ENCODE data around the gene HES7.
"Not testable (repeated sequence)": the region's sequence is repeated elsewhere in the genome, so short reads cannot be mapped to it uniquely, and the experiment has no call there.

HES7 gene

DNA sequence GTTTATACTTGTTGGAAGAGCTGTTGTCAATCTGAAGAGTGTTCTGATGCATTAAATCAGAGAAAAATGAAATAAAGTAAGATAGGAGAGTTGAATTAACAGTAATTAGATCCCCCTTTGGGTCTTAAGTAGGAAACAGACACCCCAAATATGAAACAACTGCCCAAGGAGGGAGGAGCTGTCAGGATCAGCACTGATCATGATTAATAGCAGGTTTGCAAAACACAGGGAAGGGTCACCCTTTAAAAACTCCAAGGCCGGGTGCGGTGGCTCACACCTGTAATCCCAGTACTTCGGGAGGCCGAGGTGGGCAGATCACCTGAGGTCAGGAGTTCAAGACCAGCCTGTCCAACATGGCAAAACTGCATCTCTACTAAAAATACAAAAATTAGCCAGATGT is 16.9 kb downstream of the HES7 start:
- DNase-seq (ENCODE audit: insufficient read length, low spot score); FAIRE-seq: not testable (repeated sequence)

DNA sequence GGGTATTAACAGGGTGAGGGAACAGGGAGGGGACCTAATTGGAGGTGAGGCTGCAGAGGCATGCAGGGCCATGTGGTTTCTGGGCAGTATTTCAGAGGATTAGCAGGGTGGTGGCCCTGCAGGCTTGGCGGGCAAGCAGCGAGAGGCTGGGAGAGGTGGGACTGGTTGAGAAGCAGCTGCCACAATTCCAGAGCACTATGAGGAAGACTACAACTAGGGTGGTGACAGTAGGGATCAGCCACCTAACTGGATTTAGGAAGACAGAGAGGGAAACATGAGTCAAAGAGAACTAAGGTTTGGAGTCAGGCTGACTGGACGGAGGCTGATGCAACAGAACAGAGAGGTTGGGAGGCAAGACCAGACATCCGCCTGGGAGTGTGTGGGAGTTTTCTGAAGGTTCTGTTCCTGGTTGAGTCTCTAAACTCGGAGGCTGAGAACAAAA is 17.9 kb downstream of the HES7 start:
- DNase-seq (ENCODE audit: insufficient read length, low spot score) = no peak
- peak; percentile 4 for FAIRE-seq

DNA sequence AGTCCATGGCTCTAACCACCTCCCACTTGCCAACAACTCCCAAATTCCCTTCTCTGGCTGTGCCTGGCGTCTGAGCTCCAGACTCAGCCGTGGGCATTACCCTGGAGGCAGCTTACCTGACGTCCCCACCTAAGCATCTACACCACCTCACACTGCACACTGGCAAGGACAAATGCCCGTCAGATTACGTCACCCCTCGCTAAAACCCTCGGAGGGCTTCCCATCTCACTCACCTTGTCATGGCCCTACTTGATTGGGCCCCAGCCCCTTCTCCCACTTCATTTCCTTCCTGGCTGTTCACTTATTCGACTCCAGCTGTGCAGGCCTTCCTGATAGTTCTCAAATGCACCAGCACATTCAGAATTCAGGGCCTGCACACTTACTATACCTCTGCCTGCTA is 19.0 kb downstream of the HES7 start:
- DNase-seq (ENCODE audit: insufficient read length, low spot score) = no peak
- FAIRE-seq = no peak

DNA sequence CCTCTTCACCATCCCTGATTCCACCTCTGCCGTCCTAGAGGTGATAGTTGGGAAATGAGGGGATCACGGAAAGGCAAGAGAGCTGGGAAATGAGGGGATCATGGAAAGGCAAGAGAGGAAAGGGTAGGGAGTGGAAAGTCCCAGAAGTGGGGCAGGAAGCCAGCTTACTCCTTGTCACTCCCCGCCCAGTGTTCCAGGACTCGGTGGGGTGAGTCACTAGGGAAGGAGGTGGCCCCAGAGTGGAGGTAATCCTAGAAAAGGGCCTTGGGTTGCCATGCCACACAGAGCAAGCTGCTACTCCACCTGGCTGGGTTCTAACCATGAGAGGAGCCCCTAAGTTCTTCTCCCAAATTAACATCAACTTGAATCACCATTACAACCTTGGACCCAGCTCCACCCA is 20.4 kb downstream of the HES7 start:
- no peak for DNase-seq (ENCODE audit: insufficient read length, low spot score)

DNA sequence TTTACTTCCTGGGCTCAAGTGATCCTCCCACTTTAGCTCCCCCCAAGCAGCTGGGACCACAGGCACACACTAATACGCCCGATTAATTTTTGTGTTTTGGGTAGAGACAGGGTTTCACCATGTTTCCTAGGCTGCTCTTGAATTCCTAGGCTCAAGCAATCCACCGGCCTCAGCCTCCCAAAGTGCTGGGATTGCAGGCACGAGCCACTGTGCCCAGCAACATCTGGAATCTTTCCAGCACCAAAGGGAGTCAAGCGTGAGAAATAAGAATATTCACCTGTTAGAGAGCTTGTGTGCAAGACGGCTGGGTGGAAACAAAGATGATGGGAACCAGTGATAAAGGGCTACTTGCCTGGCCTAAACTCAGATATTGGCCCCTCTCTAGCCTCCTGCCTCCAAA is 22.2 kb downstream of the HES7 start:
- FAIRE-seq = no peak
- DNase-seq (ENCODE audit: insufficient read length, low spot score) = no peak

More for the DNA sequence above, 20.4 kb downstream of the HES7 start:
- no peak for FAIRE-seq

DNA sequence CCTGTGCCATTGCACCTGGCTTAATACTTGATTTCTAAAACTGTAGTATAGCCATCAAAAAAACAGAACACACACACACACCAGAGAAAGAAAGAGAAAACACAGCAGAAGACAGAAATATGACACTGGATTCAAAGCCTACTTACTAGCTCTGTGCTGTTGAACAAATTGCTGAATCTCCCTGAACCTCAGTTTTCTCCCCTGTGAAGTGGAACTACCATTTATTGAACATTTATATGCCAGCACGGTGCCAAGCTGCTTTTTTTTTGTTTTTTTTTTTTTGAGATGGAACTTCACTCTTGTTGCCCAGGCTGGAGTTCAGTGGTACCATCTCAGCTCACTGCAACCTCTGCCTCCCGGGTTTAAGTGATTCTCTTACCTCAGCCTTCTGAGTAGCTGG is 23.1 kb downstream of the HES7 start:
- DNase-seq (ENCODE audit: insufficient read length, low spot score) (no peak), FAIRE-seq (no peak)

DNA sequence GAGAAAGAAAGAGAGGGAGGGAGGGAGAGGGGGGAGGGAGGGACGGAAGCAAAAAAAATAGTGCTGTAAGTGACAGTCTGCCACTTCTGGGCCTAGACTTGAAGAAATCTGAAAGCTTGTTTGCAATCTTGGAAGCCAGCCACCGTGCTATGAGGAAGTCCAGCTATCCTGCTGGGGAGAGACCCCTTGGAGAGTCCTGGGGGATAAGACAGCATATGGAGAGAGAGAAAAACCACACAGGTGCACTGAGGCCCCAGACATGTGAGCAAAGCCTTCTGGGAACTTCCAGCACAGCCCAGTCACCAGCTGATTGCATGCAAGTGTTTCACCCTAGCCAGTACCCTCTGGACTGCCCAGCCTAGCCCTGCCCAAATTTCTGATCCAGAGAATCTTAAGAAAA is 23.8 kb downstream of the HES7 start:
- DNase-seq (ENCODE audit: insufficient read length, low spot score) (no peak), FAIRE-seq (no peak)

DNA sequence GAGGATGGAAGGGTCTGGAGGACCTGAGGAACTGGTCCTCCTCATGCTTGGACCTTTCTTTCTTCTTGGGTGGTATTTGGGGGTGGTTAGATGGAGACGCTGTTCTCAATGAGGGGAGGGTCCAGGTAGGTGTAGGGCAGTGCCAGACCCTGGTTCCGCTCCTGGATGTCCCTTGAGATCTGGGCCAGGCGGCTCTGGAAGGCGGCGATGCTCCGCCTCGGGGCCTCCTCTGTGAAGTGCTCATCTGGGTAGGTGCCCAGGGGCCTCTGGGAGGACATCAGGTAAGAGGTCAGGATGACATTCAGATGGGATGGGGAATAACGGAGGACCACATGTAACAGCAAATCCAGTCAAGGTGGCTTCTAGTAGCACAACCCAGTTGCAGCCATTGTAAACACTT is 27.4 kb downstream of the HES7 start:
- DNase-seq (ENCODE audit: insufficient read length, low spot score) = no peak
- FAIRE-seq = no peak

DNA sequence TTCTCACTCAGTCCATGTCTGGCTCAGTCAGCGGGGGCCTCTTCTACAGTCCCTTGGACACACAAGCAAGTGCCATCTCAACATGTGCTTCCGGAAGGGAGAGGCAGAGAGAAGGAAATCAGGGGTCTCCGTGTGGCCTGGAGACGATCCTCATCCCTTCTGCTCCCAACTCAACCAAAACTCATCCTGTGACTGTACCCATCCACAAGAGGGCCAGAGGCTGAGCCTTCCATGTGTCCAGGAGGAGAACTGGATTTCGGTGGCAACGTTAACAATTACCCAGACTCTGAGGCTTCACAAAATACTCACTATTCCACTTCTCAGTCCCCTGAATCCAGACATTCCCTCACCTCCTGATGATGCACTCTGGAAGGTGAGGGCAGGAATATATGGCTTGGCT is 28.5 kb downstream of the HES7 start:
- DNase-seq (ENCODE audit: insufficient read length, low spot score) (no peak), FAIRE-seq (no peak)

DNA sequence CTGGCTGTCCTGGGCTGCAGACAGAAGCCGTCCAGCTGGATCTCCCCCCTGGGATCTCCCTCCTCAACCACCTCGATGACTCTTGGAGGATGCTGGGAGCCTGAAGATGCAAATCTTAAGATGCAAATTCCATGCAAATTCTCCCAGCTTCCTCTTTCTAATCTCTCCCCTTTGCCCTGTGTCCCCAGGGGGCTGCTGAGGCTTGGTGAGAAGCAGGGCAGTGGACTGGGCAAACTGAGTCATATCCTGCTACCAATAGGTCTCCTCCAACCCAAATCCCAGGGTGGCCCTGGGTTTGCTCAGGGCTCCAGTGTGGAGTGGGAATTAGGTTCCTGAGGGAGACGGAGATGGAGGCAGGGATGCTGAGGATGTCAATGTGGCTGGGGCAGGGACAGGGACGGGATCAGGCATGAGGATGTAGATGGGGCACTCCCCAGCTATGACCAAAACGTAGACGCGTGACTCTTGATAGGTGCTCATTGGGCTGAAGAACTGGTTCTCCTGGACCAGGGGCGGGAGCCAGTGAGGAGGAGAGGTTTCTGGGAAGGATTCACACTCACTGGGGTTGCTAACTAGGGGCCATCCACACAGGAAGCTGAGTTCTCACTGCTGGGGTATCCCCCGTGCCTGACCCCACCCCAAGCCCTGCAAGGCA is 32.7 kb downstream of the HES7 start:
- DNase-seq (ENCODE audit: insufficient read length, low spot score) = no peak
- FAIRE-seq = no peak

DNA sequence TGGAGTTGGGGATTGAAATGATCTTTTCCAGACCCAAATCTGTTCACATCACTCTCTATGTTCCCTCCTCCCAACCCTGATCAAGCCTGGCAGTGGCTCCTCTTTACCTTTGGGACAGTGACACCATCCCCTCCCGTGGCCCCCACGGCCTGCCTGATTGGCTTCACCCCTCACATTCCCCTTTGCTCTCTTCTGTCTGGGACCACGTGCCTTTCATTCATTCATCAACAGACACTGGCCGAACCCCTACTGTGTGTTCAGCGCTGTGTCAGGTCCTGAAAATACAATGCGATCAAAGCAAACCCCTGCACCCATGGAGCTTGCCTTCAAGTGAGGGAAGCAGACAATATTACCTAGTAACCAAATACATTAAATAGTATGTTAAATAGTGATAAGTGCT is 34.2 kb downstream of the HES7 start:
- FAIRE-seq = no peak
- DNase-seq (ENCODE audit: insufficient read length, low spot score) = no peak

DNA sequence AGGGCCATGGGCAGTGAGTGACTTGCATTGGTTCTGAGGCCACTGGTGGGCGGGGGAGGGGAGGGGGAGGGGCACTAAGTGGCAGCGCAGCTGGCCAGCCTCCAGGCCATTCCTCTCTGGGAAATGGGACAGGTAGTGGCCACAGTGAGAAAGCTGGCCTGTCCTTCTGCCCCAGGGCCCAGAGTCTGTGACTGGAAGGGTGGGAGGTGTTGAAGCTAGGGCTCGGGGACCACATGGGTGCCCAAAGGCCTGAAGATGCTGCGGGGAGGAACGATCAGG is 36.0 kb downstream of the HES7 start:
- no peak for FAIRE-seq
- DNase-seq (ENCODE audit: insufficient read length, low spot score) = no peak

DNA sequence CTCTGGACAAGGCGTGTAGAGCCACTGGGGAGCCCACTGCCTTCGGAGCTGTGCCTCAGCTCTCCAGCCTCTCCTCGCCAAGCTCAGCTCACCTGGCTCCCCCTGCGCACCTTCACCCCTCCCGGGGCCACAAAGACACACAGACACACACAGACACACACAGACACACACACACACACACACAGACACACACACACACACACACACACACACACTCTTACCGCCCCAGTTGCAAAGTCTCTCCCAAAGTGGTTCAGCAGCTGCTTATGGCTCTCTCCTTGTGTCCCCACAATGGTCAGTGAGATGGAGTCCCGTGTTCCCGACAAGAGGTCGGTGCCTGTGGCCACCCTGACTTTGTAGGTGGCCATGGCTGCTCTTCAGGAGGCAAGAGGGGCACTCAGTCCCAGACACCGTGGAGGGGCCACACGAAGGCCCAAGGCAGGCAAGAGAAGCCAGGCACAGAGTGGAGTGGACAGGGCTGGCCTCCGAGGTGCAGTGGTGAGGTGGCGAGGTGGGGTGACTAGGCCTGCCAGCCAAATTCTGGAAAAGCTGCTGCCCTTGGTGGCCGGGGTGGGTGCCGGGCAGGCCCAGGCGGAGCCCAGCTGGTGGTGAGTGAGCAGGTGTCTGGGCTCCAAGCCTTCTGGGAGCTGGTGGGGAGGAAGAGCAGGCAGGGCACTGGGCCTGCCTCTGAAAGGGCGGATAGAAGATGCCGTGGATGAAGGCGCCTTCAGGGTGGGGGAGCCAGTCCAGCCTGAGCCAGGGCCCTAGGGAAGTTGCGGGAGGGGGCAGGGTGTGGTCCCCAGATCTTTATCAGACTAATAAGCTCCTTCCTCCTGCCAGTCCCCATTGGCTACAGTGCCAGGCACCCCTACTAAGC is 36.6 kb downstream of the HES7 start, which contains the start of gene ALOX12B:
Gene ALOX12B, minus strand, starts transcription at position 642 of the 877 bp plus-strand sequence. Its CDS starts 274 bp downstream, at position 368.
- FAIRE-seq (no peak), DNase-seq (ENCODE audit: insufficient read length, low spot score) (no peak)

DNA sequence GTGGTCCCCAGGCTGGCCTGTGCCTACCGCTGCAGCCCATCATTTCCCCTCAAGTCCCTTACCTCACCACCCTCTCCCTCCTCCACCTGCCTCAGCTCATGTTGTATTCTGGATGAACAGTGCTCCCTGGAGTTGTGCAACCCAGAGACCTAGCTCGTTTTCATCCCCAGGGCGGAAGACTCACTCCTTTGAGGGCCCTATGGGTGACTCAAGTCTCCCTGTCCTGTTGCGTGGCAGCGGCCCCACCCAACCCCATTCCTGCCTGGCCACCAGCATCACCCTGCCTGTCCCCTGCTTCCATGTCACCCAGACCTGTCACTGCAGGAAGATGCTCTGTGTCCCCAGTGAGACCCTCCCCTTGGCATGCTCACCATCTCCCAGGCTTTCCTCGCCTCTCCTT is 39.7 kb downstream of the HES7 start:
- DNase-seq (ENCODE audit: insufficient read length, low spot score) (no peak), FAIRE-seq (no peak)

DNA sequence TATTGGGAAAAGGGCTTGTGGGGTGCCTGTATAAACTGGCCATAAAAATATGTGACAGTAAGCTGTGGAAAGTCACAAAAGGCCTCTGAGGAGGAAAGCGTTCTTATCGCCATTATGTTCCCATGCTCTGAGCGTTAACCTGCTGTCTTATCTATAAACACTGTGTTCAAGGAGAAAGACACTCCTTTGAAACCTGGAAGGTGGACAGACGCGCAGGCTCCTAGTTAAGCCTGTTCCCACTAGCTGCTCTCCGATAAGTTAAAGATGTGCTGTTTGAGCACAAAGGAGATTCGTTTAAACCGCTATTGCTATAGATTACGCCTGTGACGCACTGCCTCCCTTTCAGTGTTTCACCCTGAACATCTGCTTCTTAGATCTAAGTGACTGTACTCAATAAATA is 41.6 kb downstream of the HES7 start:
- FAIRE-seq (no peak), DNase-seq (ENCODE audit: insufficient read length, low spot score) (no peak)

DNA sequence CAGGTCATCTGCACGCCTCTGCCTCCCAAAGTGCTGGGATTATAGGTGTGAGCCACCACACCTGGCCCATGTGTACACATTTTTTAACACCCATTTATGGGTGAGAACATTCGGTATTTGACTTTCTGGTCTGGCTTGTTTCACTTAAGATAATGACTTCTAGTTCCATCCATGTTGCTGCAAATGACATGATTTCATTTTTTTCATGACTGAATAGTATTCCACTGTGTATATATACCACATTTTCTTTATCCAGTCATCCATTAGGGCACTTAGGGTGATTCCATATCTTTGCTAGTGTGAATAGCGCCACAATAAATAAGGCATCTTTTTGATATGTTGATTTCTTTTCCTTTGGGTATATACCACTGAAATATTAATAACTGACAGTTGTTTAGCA is 42.0 kb downstream of the HES7 start:
- FAIRE-seq = no peak
- no peak for DNase-seq (ENCODE audit: insufficient read length, low spot score)

DNA sequence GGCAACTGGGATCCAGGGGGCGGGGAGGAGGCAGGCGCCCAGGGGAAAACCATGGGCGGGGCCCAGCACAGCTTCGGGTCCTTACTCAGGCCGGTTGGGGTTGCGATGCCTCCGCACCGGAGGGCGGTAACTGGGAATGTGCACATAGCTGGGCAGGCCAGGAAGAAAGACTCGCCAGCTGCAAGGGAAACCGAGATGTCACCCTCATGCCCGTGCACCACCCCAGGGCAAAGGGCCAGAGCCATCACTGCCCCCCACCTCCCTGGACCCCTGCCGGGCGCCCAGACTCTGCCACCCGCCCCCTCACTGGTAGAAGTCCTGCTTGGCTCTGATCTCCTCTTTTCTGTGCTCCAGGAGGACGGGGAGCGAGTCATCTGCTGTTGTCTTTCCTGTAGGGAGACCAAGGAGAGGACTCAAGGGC is 43.1 kb downstream of the HES7 start:
- DNase-seq (ENCODE audit: insufficient read length, low spot score) = no peak
- no peak for FAIRE-seq

DNA sequence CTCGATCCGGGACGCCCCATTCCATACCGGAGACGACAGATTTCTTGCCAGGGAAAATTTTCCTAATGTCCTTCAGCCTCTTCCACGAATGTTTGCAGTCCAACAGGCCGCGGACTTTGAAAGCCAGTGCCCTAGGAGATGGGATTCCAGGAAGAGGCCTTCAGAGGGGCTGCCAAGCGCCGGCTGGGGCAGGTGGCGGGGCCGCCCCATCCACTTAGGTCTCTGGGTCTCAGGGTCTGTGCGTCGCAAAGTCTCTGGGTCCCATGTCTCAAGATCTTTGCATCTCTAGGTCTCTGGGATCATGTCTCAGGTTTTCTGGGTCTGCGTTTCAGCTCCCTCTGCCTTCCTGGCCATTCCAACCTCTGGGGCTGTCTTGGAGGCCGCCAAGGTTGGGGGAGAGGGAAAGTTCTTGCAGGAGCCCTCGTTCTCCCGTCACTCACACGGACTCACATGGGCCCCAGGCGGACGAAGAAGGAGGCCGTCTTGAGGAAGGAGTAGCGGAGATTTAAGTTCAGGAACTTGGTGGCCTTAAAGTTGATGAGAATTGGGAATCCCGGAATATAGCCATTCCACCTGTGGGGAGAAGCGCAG is 43.6 kb downstream of the HES7 start:
- FAIRE-seq (no peak), DNase-seq (ENCODE audit: insufficient read length, low spot score) (no peak)

DNA sequence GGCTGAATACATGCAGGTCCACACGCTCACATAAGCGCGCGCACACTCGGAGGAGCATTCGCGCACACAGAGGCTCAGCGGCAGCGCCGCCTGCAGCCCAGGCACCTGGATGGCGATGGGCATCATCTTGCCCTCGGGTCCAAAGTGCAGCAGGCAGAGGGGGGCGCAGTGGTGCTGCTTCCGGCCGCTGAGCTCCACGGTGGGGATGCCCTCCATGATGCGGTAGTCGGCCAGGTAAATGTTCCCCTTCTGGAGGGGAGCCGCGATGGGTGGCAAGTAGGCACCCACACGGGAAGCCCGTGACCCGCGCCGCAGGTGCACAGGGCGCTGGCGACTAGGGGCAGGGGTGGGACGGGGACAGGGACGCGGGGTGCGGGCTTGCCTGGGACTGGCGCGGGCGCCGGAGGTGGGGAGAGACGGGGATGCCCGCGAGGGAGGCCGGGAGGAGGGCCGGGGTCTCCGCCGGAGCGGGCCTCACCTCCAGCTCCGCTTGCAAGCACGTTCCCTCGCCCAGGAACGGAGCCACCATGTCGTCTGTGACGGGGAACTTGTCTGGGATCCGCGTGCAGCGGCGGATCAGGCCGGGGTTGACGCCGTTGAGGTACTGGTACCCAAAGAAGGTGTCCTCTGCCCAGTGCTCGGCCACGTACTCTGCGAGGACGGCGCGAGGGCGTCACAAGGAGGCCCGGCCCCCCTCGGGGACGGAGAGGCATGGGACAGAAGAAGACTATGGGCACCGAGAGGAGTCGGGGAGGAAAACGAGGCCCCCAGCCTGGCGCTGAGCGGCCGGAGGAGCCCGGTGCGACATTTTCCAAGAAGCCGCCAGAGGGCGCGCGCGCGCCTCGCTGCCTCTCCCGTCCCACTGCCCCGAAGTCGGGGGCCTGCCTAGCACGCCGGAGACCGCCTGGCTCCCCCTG is 44.4 kb downstream of the HES7 start:
- DNase-seq (ENCODE audit: insufficient read length, low spot score) (peak; percentile 91), FAIRE-seq (peak; percentile 89)

DNA sequence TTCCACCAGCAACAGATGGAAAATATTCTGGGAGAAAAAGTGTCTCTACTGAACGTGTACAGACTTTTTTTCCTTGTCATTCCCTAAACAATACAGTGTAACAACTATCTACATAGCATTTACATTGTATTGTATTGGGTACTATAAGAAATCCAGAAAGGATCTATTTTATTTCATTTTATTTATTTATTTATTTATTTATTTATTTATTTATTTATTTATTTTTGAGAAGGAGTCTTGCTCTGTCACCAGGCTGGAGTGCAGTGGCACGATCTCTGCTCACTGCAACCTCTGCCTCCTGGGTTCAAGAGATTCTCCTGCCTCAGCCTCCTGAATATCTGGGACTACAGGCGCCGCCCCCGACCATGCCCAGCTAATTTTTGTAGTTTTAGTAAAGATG is 46.0 kb downstream of the HES7 start:
- FAIRE-seq; DNase-seq (ENCODE audit: insufficient read length, low spot score): not testable (repeated sequence)

Measured in HTR-8/SVneo (cell line).